HepG2 (cell line): Measurements from ENCODE around the gene WDR89. TPM values are rescaled to one million over a fixed set of nuclear protein-coding genes. Genes with fewer than 3 reads are reported as not detected.
A peak's percentile ranks its signal among the peaks of the same experiment; 100 is the strongest.

ENCODE experiments used
- AGO2 ChIP-seq: fragments of 200-400 bp; formaldehyde crosslinking; optimal IDR thresholded peaks from 2 replicates; pipeline ENCODE3; 2017; ENCODE audit warnings: mild to moderate bottlenecking, low read depth, low read length, moderate library complexity
- IKZF5 ChIP-seq: IDR thresholded peaks from 2 replicates; pipeline ENCODE4 v1.6.1; 2018; ENCODE audit warnings: missing genetic modification reagents, mild to moderate bottlenecking, missing compliant biosample characterization
- MAFF ChIP-seq: IDR thresholded peaks from 2 replicates; pipeline ENCODE4 v1.6.1; 2011; ENCODE audit warnings: low read depth, low read length, improper control_type of control experiment
- NFYC ChIP-seq: IDR thresholded peaks from 2 replicates; pipeline ENCODE4 v1.6.1; 2016; ENCODE audit warnings: missing genetic modification reagents, missing compliant biosample characterization
- RARA ChIP-seq: IDR thresholded peaks from 2 replicates; pipeline ENCODE4 v1.6.1; 2016; ENCODE audit warnings: missing genetic modification reagents, missing compliant biosample characterization
- ZBTB44 ChIP-seq: sonication (generic); formaldehyde crosslinking; IDR thresholded peaks from 2 replicates; pipeline ENCODE4 v1.4.0; 2020; ENCODE audit warnings: missing genetic modification reagents
- ZNF292 ChIP-seq: sonication (generic); formaldehyde crosslinking; IDR thresholded peaks from 2 replicates; pipeline ENCODE4 v1.8.1; 2022; ENCODE audit warnings: mild to moderate bottlenecking, low read depth, missing genetic modification reagents, borderline replicate concordance
- ZNF687 ChIP-seq: sonication (generic); formaldehyde crosslinking; IDR thresholded peaks from 2 replicates; pipeline ENCODE4 v1.5.1; 2020; ENCODE audit warnings: mild to moderate bottlenecking, missing genetic modification reagents, moderate library complexity
- polyA plus RNA-seq, 8 experiments: library from polyadenylated mRNA; depleted of rRNA in 3 of 8; stranded (reverse) in 7 of 8; unstranded in 1 of 8; fragments of >200 nt; fragmentation: Illumina TruSeq in 4 of 8; extraction: Trizol in 4 of 8; gene quantifications; 2 replicates each; pipeline versions ENCODE4 v1.2.1 to v1.2.3, GENCODE V29; 2011 to 2016; ENCODE audit warnings: low read depth in 4 of 8, missing spikeins in 1 of 8, mixed read lengths in 1 of 8; ENCODE audit not compliant: insufficient read depth in 1 of 8
- total RNA-seq, 5 experiments: library from RNA; depleted of rRNA; stranded (reverse); fragments of >200 nt; fragmentation: Illumina TruSeq; extraction: Trizol; gene quantifications; 2 replicates each; pipeline ENCODE4 v1.2.3, GENCODE V29; 2016; ENCODE audit warnings: low read depth in 1 of 5

Gene WDR89
- total and polyA plus RNA-seq, 2 of the 13 experiments (the other 11 are each of a cell fraction or from before 2014, with no cell fraction given) = 5.2 to 20.1 TPM

DNA sequence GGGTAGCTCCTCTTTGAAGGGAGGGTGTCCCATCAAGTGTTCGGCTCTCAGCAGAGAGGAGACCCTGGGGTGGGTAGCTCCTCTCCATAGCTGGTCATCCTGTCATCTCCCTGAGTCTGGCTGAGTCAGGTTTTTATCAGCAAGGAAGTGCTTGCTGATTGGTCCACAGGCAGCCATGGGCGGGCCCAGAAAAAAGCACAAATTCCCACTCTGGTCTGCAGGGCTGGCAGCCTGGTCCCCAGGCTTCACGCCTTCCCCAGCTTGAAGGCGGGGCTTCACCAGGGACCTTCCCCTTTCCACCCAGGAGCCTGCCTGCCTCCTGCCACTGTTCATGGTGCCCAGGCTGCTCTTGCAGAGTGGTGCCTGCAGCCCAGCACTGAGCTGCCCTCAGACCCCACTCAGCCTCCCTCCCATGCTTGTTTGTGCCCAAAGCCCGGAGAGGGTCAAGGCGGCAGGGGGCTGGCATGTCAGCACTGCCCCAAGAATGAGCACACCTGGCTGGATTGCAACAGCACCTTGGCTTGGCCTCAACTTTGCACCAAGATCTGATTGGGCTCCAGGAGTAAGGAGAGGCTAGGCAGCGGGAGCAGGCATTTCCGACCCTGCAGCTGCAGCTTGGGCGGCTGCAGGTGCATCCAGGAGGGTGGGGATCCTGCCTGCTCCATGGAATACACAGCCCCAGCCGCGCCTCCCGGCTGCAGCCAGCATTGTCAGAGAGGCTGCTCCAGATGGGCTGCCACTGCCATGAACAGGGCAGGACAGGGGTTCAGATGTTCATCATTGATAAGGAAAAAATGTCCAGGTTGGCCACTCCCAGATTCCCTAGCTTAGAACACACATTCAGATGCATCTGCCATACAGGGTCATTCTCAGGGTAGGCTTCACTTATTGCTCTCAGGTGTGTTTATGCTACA lies 22.0 kb upstream of the WDR89 start (continued):
- TF ChIP-seq IKZF5 (CRISPR knock-in tag) (no peak), AGO2 (peak; percentile 21), ZNF292 (CRISPR knock-in tag) (peak; percentile 57; the same call in 1 of the 2 replicates), NFYC (CRISPR knock-in tag) (peak; percentile 48; the same call in 1 of the 2 replicates), MAFF (peak; percentile 40; the same call in 1 of the 2 replicates), RARA (CRISPR knock-in tag) (0 out of 2 replicates have a peak, but pooled peaks have one; percentile 16), ZBTB44 (no peak), ZNF687 (CRISPR knock-in tag) (peak; percentile 34)
